Activated naive CD4-positive, alpha-beta T cell (primary cell): ENCODE measurements around the gene GLYATL1B.
A peak's percentile ranks its signal among the peaks of the same experiment; 100 is the strongest.
"Not testable (repeated sequence)": the region's sequence is repeated elsewhere in the genome, so short reads cannot be mapped to it uniquely, and the experiment has no call there.

ENCODE experiments used
- DNase-seq, 4 experiments: peaks; one replicate each; lab custom pipeline; 2025; lab: John Stamatoyannopoulos, UW

GLYATL1B gene, protein sequence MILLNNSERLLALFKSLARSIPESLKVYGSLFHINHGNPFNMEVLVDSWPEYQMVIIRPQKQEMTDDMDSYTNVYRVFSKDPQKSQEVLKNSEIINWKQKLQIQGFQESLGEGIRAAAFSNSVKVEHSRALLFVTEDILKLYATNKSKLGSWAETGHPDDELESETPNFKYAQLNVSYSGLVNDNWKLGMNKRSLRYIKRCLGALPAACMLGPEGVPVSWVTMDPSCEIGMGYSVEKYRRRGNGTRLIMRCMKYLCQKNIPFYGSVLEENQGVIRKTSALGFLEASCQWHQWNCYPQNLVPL

DNA sequence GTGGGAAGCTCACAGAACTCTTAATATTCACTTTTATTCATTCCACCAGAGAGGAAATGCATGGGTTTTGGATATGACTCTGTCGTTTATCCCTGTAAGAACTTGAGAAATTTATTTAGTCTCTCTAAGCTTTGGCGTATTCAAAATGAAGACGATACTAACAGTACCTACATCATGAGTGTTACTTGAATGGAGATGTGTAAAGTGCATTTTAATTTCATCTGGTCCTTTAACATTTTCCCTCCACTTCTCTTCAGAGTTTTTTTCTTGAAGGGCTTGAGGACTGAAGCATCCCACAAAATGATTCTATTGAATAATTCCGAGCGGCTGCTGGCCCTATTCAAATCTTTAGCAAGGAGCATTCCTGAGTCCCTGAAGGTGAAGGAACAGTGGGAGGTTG, at the start of gene GLYATL1B:
Gene GLYATL1B (plus strand): TSS at position 301 of the 400 bp plus-strand sequence. CDS start 0 bp downstream, at position 301.
- not testable (repeated sequence) for DNase-seq

DNA sequence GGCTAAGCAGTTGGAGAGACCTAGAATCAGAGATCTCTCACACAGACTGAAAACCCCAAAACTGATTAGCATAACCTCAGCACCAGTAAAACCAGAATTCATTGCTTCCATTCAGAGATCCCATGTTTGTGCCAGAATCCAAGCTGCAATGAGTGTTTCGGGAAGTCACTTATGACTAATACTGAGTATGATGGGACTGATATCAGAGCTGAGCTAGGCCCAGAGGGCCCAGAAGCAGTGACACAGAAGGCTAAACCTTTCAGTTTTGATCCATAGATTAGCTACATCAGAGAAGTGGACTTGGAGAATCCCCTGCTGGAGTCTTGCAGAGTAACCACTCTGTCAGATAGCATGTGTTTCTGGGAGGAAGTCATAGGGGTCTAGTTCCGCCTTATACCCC, 49.6 kb upstream of the GLYATL1B start:
- not testable (repeated sequence) for DNase-seq

DNA sequence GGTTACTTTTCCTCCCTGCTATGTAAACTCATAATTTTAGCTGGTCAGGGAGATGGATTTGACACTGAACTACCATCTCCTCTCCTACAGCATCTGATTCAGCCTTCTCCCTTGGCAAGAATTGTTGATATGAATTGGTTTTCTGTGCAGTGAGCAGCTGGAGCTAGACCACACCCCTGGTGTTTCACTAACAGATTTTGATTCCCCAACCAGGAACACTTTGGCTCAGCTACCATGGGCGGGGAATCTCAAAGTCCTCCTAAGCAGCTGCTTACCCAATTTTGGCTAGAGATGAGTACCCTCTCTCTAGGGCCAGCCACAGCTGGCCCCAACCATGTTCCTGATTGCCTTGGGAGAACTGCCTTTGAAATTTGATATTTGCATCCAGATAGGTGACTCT, 48.7 kb upstream of the GLYATL1B start:
- DNase-seq, result not testable (repeated sequence)

DNA sequence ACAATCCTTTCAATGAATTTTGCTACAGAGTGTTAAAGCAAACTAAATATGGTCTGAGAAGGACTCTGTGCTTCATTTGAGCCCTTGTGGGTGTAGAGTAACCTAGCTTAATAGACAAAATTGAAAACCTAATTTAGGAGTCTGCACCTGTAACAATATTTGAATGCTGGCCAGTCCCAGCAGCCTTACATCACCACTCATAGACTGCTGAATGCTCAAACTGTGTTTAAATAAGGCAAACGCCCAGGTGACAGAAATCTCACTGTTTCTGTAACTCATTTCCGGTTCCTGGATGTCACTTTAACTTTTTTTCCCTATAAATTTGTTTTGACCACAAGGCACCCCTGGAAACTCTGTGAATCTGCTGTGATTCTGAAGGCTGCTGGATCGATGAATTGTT, 45.5 kb upstream of the GLYATL1B start:
- no peak for DNase-seq

DNA sequence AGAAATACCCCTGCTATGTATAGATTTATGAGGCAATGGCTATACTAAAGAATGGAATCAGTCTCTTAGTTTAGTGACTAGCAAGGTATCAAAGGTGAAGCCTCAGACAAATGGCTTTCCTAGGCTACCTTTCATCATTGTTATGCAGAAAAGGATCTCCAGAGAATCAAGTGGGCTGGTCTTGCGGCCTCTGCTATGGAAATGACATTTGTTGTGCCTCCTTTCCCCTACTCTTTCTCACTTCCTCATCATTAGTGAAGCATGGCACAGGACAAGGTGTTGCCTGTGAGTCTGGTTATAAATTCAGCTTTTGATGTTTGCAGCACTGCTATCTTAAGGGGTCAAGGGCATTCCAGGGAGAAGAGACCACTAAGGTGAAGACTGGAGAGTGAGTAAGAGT, 34.7 kb upstream of the GLYATL1B start:
- DNase-seq, result not testable (repeated sequence)

DNA sequence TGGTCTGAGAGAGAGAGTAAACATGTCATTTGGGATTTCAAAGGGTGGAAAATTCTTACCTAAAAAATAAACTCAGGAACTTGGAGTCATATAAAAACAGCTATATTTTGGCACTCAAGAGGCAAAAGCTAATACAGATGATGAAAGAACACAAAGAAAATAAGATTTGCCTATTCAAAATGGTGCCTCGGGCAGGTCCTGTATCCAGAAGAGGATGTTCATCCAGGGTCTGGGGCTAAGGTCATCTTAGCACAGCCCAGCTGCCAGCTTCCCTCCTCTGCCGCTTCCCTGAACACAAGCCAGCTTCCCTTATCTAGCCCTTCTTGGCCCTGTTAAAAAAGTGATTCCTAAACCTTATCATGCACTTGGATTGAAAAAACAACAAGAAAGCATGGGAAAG, 33.8 kb upstream of the GLYATL1B start:
- not testable (repeated sequence) for DNase-seq

DNA sequence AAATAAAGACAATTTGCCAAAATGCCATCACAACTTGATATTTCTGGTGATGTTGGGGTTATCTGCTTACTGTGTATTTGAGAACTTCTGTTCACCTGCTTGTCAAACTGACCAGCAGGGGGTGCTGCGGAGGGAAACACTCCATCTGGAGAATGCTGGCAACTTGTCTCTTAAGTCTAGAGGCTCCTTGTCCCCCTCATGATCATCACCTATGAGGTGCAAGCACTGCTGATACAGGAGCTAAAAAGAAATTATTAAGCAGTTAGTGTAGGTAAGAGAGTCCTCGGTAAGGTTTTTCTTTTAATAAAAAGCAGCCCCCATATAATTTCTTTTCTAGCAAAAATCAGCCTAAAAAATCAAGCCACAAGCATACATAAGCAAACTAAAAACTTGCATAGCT, 32.7 kb upstream of the GLYATL1B start:
- peak; percentile 36 to 76 (median 68) for DNase-seq

DNA sequence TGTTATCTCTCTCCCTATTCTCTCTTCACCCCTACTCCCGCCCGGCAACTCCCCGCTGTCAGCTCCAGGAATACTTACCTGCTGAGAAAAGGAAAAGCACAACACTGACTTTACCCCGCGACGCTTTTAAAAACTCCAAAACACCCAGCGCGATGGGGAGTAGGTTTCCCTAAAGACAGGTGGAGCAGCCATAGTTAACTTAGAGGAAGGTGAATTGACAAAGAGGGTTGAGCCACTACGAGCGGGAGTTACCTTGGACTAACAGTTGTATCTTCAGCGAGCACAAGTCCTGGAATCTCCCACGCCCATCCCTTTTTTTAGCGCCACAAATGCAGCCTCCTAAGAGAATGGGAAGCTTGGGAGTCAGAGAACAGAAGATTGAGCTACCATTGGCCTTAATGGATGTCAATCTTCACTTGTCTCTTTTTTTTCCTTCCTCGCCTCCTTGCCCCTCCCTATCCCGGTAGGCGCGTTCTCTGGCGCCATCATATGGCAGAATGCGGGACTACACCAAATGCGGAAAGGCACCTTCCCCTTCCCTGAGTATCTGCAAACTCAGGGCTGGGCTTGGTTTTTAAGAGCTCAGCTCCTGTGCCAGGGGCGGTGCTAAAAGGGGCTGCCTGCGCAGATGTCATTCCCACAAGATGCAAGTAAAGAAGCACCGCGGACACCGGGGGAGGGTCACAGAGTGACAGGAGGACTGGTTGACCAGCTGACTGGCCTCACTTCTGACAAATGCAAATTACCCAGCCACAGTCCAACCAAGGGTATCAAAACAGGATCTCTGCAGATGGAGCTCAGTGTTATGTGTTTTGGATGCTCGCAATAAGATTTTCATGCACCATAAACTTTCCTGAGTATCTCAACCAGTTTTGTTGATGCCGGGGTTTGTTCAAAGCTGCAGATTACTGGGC, 27.7 kb upstream of the GLYATL1B start:
- peak; percentile 59 to 82 (median 66) for DNase-seq

DNA sequence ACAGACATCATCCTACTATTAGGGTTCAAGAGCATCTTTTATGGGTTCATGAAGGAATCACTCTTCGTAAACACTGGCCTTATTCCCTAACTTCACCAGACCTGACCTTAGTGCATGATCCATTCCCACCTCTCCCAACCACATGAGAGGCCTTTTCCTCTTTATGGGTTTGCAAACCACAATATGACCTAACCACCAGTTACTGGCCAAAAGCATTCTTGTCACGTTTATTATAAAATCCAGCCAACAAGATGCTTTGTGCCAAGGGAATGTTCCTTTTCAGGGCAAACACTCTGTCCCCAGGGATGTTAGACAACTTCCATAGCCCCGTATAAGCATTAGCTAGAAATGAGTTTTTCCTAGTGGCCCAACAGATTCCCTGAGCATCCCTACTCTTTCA, 26.0 kb upstream of the GLYATL1B start:
- DNase-seq, result not testable (repeated sequence)

DNA sequence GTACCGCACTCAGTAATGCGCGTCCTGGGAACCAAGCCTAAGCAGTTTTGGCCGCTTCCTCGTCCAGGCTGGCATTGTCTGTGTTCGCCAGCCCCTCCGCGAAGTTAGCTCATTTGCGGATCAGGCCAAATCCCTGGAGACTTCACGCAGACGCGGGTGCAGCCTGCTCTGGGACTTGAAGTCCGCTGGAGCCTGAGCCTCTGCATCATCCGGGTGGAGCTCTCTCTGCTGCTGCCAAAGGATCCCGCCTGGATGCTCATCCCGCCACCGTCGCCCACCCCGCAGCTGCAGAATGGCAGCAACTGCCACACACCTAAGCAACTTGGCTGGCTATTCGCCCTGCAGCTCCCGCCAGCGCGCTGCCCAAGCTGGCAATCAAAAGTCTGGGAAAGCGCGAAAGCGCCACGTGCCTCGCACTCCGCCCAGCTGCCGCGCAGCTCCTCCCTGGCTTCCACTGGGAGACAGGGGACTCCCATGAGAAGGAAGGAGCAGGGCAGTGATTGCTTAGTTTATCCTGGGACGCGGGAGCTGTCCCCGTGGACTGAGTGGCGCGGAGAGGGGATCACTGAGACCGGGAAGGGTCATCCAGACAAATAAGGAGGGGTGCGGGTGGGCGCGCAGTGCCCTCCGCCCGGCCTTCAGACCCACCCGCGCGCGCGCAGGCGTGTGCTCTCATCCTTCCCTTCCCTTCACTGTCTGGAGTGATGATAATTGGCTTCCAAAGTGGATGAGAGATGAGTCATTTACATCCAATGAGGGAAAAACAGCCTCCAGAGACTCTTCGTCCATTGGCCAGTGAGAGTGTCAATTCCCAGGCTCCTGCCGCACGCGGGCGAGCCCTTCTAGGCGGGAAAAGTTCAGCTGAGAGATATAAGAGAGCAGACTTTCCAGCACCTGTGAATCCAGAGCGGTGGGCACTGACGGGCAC, 23.2 kb upstream of the GLYATL1B start:
- no peak for DNase-seq

DNA sequence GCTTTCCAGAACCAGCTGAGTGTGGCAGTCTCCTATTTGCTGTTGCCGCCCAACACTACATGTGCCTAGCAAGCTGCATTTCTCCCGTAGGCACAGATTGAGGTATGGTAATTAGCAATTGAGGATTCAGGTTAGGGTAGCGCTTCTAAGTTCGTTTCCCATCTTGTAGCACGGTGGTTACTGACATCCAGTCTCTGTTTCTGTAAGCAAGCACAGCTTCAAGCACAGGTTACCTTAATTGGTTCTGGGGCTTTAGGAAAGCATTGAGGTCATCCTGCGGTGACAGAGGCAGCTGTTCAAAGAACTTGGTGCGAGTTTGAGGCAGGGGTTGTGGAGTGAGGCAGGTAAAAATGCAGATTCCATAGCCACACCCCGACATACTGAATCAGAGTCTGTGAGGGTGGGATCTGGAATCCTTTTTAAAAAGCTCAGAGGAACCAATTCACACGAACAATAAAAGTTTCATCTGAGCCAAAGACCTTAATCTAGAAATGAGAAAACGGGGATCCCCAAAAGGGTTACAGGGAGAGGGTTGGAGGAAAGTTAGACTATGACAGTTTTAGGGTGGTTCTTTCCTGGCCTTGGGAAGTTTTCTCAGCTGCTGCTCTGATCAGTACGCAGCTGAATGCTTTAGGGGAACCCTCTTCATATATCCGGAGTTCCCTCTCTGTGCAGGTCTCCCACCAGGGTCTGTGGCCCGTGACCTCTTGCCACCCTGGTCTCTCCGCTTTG, 21.9 kb upstream of the GLYATL1B start:
- not testable (repeated sequence) for DNase-seq

DNA sequence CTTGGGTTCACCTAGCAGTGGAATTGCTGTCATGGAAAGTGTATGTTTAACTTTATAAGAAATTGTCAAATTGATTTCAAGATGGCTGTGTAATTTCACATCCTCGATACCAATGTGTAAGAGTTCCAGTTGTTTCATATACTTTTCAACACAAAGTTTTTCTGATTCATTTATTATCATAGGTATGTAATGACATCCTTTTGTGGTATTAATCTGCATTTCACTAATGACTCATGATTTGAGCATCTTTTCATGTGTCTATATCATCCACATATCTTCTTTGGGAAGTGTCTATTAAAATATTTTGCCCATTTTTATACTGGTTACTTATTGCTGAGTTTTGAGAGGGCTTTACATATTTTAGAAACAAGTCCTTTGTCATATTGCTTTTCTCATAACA, 17.0 kb upstream of the GLYATL1B start:
- no peak for DNase-seq

DNA sequence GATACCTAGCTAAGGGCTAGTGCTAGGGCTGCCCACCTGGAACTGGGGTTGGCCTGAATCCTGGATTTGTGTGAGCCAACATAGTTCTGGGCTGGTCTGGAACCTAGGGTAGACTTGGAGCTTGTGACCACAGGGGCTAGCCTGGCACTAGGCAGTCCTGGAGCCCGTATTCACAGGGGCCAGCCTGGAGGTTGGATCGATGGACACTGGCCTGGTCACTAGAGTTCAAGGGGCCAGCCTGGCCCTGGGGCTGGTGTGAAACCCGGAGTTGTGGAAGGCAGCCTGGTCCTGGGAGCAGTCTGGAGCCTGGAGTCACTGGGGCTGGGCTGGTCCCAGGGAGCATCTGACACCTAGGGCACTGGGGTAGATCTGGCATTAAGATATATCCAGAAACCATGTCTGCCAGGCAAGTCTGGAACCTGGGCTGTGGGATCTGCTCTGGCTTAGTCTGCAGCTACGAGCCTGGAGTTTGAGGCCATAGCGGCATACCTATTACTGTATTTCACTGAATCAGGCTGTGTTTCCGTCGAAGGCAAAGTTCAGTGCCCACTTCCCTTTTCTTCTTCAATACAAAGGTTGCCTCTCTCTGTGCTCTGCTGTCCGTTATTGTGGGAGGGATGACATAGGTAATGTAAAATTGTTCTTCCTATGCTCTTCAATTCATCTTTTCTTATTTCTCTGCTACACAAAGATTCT, 9.1 kb upstream of the GLYATL1B start:
- no peak for DNase-seq

DNA sequence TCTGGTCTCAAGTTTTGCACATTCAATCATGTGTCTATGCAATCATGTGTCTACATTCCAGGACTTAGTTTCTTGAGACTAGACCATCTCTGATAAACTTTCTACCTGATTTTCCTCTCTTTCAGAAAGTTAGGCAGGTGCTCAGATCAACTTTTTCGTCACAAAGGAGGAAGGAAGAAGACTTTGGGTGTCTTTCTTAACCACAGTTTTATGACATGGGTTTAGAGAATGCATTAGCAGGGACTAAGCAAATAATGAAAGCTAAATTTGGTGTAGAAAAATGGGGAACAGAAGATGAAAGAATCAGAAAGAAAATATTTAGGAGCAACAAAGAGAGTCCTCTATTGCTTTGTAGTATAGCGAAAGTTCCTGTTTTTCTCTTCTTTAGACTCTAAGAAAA, 7.7 kb upstream of the GLYATL1B start:
- no peak for DNase-seq

DNA sequence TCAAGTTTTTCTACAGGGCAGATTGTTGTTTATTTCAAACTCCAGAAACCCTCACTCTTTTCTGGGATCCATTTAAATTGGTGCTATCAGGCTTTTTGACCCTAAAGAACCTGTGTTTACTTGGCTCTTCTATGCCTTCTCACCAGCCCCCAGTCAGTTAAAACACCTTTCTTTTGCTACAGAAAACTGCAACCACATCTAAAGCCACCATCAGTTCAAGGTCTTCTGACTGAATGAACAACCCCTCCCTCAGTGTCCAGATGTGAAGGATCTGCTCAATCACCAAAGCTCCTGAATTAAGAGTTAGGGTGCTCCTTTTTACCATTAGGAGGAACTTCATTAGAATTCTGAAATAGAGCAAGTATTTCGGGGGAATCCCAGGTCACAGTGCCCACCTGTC, 7.0 kb upstream of the GLYATL1B start:
- no peak for DNase-seq

DNA sequence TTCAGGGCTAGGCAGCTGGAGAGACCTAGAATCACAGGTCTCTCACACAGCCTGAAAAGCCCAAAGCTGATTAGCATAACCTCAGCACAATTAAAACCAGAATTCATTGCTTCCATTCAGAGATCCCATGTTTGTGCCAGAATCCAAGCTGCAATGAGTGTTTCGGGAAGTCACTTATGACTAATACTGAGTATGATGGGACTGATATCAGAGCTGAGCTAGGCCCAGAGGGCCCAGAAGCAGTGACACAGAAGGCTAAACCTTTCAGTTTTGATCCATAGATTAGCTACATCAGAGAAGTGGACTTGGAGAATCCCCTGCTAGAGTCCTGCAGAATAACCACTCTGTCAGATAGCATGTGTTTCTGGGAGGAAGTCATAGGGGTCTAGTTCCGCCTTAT, 5.7 kb upstream of the GLYATL1B start:
- DNase-seq, result not testable (repeated sequence)

DNA sequence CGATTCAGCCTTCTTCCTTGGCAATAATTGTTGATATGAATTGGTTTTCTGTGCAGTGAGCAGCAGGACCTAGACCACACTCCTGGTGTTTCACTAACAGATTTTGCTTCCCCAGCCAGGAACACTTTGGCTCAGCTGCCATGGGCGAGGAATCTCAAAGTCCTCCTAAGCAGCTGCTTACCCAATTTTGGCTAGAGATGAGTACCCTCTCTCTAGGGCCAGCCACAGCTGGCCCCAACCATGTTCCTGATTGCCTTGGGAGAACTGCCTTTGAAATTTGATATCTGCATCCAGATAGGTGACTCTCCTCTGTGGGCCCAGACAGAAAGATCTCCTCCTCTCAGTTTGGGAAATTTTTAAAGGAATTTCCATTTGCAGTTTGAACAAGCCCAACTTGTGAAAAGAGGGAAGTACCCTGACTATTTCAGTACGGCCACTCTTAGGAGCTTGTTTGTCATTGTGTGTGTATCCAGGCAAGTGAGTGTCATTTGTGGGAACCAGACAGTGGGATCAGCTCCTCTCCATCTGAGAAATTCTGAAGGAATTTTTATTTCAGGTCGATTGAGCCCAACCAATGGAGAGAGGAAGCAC, 4.6 kb upstream of the GLYATL1B start:
- not testable (repeated sequence) for DNase-seq

DNA sequence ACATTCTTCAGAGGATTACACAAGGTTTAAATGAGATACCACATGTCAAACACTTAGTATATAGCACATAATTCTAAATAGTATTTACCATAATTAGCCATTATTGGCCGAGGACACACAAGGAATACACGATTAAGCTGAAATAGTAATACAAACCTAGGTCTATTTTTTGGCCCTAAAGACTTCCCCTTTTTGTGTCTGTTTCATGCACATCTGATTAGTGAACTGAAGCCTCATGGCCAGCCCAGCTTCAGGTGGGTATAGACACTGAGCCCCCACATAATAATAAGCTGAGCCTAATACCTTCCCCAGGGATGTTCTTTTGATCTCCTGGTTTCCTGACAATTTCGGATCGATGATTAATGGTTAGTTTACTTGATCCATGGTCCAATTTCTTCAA, 2.1 kb downstream of the GLYATL1B start:
- no peak for DNase-seq

DNA sequence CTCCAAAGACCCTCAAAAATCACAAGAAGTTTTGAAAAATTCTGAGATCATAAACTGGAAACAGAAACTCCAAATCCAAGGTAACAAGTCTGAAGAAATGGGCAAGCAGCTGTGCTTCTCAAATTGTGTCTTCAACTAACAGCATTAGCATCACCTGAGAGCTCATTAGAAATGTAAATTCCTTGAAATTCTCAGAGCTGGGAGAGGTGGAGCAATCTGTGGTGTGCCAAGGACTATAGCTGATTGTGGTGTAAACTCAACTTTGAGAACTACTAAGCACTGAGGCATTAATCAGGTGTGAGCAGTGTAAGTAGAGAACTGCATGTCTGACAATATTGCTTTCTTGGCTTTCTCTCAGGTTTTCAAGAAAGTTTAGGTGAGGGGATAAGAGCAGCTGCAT, 7.5 kb downstream of the GLYATL1B start:
- DNase-seq, result not testable (repeated sequence)

DNA sequence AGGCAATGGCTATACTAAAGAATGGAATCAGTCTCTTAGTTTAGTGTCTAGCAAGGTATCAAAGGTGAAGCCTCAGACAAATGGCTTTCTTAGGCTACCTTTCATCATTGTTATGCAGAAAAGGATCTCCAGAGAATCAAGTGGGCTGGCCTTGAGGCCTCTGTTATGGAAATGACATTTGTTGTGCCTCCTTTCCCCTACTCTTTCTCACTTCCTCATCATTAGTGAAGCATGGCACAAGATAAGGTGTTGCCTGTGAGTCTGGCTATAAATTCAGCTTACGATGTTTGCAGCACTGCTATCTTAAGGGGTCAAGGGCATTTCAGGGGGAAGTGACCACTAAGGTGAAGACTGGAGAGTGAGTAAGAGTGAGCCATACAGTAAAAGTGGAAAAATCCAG, 9.1 kb downstream of the GLYATL1B start:
- not testable (repeated sequence) for DNase-seq
